ENCODE results near the gene CCDC148.
"Not testable (repeated sequence)": the region's sequence is repeated elsewhere in the genome, so short reads cannot be mapped to it uniquely, and the experiment has no call there.

GRCh38 chr2:158433716-158434115, 22.8 kb downstream of the CCDC148 start:
- TF ChIP-seq POLR2A (IDR thresholded peaks at IDR 0.05; ENCODE audit: low read length); GATA1 (IDR thresholded peaks at IDR 0.05; ENCODE audit: low read depth, low read length): not testable (repeated sequence)

Measured in erythroblast (primary cell).